Lower leg skin (tissue), 3 donors: Measurements from ENCODE around the gene GREB1.

Experiments used
- POLR2A ChIP-seq, 2 donors: fragments of 450-650 bp; IDR thresholded peaks; one replicate each; pipeline ENCODE4 v1.6.1; 2016 to 2017; ENCODE audit warnings: antibody characterized with exemption in 2 of 2, mild to moderate bottlenecking in 1 of 2, moderate library complexity in 1 of 2
- TF ChIP-seq, protein P1 (sequence below), 3 donors: fragments of 450-650 bp; IDR thresholded peaks; one replicate each; pipeline ENCODE4 v1.5.1; 2016; ENCODE audit warnings: antibody characterized with exemption in 3 of 3, mild to moderate bottlenecking in 3 of 3, moderate library complexity in 2 of 3

DNA sequence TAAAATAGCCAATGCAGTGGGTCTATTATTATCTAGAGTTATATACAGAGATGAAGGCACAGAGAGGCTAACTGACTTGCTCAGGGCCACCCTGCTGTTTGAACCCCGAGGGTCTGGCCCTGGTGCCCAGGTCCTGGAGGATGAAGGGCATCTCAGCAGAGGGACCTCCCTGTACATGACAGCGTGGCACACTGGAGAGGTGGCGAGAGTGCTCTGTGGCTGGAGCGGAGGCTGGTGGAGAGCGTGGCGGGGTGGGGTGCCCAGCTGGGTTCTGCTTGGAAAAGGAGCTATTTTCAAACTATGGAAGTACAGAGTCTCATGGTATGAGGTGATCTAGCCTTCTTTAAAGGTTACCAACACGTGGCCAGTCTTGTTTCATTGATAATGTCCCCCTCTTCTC is 35.8 kb downstream of the GREB1 start:
- TF ChIP-seq, protein P1, sequence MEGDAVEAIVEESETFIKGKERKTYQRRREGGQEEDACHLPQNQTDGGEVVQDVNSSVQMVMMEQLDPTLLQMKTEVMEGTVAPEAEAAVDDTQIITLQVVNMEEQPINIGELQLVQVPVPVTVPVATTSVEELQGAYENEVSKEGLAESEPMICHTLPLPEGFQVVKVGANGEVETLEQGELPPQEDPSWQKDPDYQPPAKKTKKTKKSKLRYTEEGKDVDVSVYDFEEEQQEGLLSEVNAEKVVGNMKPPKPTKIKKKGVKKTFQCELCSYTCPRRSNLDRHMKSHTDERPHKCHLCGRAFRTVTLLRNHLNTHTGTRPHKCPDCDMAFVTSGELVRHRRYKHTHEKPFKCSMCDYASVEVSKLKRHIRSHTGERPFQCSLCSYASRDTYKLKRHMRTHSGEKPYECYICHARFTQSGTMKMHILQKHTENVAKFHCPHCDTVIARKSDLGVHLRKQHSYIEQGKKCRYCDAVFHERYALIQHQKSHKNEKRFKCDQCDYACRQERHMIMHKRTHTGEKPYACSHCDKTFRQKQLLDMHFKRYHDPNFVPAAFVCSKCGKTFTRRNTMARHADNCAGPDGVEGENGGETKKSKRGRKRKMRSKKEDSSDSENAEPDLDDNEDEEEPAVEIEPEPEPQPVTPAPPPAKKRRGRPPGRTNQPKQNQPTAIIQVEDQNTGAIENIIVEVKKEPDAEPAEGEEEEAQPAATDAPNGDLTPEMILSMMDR (IDR thresholded peaks at IDR 0.05), result no peak
- TF ChIP-seq POLR2A (IDR thresholded peaks at IDR 0.05), result no peak
